Activated CD8-positive, alpha-beta T cell treated with anti-CD3 and anti-CD28 coated beads for 36 hours (primary cell): ENCODE data around the gene FAM240A. TPM values are rescaled to one million over a fixed set of nuclear protein-coding genes. Genes with fewer than 3 reads are reported as not detected.
A peak's percentile ranks its signal among the peaks of the same experiment; 100 is the strongest.

Source experiments
- ATAC-seq: fragments of 200-7000 bp; cut with Tn5 transposase; one replicate; pipeline ENCODE4 v1.10.0; 2021; ENCODE audit warnings: mild to moderate bottlenecking, moderate library complexity
- CTCF ChIA-PET: fragments of 350-600 bp; sonication (Branson Sonifier 250); formaldehyde crosslinking; loops from one replicate; lab custom pipeline; 2021; ENCODE audit warnings: antibody characterized with exemption; lab: Charles Lee
- POLR2A ChIA-PET: fragments of 350-600 bp; sonication (Branson Sonifier 250); formaldehyde crosslinking; loops from one replicate; lab custom pipeline; 2021; ENCODE audit warnings: antibody characterized with exemption; lab: Charles Lee
- DNase-seq: peaks from one replicate; pipeline ENCODE4 v3.0.0-alpha.2; 2020
- H3K27ac Mint-ChIP-seq: one replicate; pipeline ENCODE4 v1.8.0; 2021; ENCODE audit warnings: mild to moderate bottlenecking, mixed read lengths
- H3K27me3 Mint-ChIP-seq: one replicate; pipeline ENCODE4 v1.8.0; 2021; ENCODE audit warnings: mixed read lengths
- H3K36me3 Mint-ChIP-seq: one replicate; pipeline ENCODE4 v1.8.0; 2021; ENCODE audit warnings: low read depth, mixed read lengths
- H3K4me1 Mint-ChIP-seq: one replicate; pipeline ENCODE4 v1.8.0; 2021; ENCODE audit warnings: low read depth, mixed read lengths
- H3K4me3 Mint-ChIP-seq: one replicate; pipeline ENCODE4 v1.8.0; 2021; ENCODE audit warnings: mild to moderate bottlenecking, moderate library complexity, mixed read lengths
- H3K9me3 Mint-ChIP-seq: one replicate; pipeline ENCODE4 v1.8.0; 2021; ENCODE audit warnings: mixed read lengths
- CTCF ChIP-seq: fragments of 200-600 bp; IDR thresholded peaks from one replicate; pipeline ENCODE4 v1.8.0; 2022; ENCODE audit warnings: antibody characterized with exemption, mild to moderate bottlenecking
- intact Hi-C: fragments of 100-400 bp; cut with micrococcal nuclease; formaldehyde crosslinking; loops from one replicate; pipeline ENCODE4 v1.10.0; 2022
- total RNA-seq, 2 experiments: library from RNA; stranded (reverse); gene quantifications; one replicate each; pipeline ENCODE4 v1.2.3, GENCODE V29; 2021

FAM240A gene
- total RNA-seq, 2 experiments from 2014 or later, result not detected

- no peaks in the 10 kb centered on the region for H3K36me3 Mint-ChIP-seq
- no peak overlapping the region for H3K27ac Mint-ChIP-seq
- H3K27me3 Mint-ChIP-seq, result no peaks in the 10 kb centered on the region
- DNase-seq, result peak; percentile 85
- peak overlapping the region; percentile 48 for H3K4me3 Mint-ChIP-seq
- H3K9me3 Mint-ChIP-seq, result no peaks in the 10 kb centered on the region
- CTCF ChIA-PET, result interaction anchor here (0.6 to 12.2 kb wide), 39 partner anchors 10 to 792 kb away, joined by 3 to 254 read pairs (median 4); partner anchors contain the start of genes ALS2CL, CCR5AS, CCRL2 and LRRC2
- peak; percentile 100 for ATAC-seq
- peaks cover 13% of the 10 kb centered on the region for H3K4me1 Mint-ChIP-seq
- POLR2A ChIA-PET, result interaction anchor here (0.9 to 1.5 kb wide), 2 partner anchors 12 to 141 kb away, joined by 3 to 5 read pairs; no protein-coding TSS in a partner anchor
- intact Hi-C loops, result loop anchor here (2.0 kb wide), 1 partner anchor 141 kb away; no protein-coding TSS in a partner anchor
- peak; percentile 99 for TF ChIP-seq CTCF
These were observed 17.5 kb downstream of the FAM240A start for GRCh38 chr3:46629551-46630517.

GRCh38 chr3:46632792-46633191 is 20.5 kb downstream of the FAM240A start:
- DNase-seq (no peak), ATAC-seq (no peak)
- no peaks in the 10 kb centered on the region for H3K36me3 Mint-ChIP-seq
- POLR2A ChIA-PET, result no interaction called here
- H3K4me3 Mint-ChIP-seq, result no peak overlapping the region
- no peaks in the 10 kb centered on the region for H3K9me3 Mint-ChIP-seq
- H3K27ac Mint-ChIP-seq, result no peak overlapping the region
- CTCF ChIA-PET, result interaction anchor here (12.2 kb wide), 1 partner anchor 146 kb away, joined by 254 read pairs; no protein-coding TSS in a partner anchor
- no peak for TF ChIP-seq CTCF
- intact Hi-C loops, result no loop called here
- no peaks in the 10 kb centered on the region for H3K27me3 Mint-ChIP-seq
- H3K4me1 Mint-ChIP-seq, result peaks cover 13% of the 10 kb centered on the region

GRCh38 chr3:46634856-46635255 is 22.5 kb downstream of the FAM240A start:
- ATAC-seq (no peak), DNase-seq (no peak)
- H3K27ac Mint-ChIP-seq, result no peak overlapping the region
- H3K36me3 Mint-ChIP-seq, result no peaks in the 10 kb centered on the region
- intact Hi-C loops, result no loop called here
- H3K4me1 Mint-ChIP-seq, result peaks cover 4% of the 10 kb centered on the region
- H3K9me3 Mint-ChIP-seq, result peaks cover 2% of the 10 kb centered on the region
- ChIA-PET CTCF (interaction anchor here (12.2 kb wide), 1 partner anchor 148 kb away, joined by 254 read pairs; no protein-coding TSS in a partner anchor), POLR2A (no interaction called here)
- H3K27me3 Mint-ChIP-seq, result no peaks in the 10 kb centered on the region
- TF ChIP-seq CTCF, result no peak
- no peak overlapping the region for H3K4me3 Mint-ChIP-seq

GRCh38 chr3:46639221-46639620 is 26.9 kb downstream of the FAM240A start:
- Mint-ChIP-seq H3K9me3 (peaks cover 14% of the 10 kb centered on the region), H3K27ac (no peak overlapping the region), H3K4me1 (no peaks in the 10 kb centered on the region), H3K4me3 (no peak overlapping the region), H3K27me3 (peaks cover 5% of the 10 kb centered on the region), H3K36me3 (no peaks in the 10 kb centered on the region)
- intact Hi-C loops, result no loop called here
- ATAC-seq, result no peak
- POLR2A ChIA-PET, result interaction anchor here (1.7 kb wide), 1 partner anchor 11 kb away, joined by 5 read pairs; no protein-coding TSS in a partner anchor
- TF ChIP-seq CTCF, result no peak
- CTCF ChIA-PET, result interaction anchor here (0.9 to 4.4 kb wide), 3 partner anchors 10 to 151 kb away, joined by 3 to 21 read pairs (median 4); no protein-coding TSS in a partner anchor
- no peak for DNase-seq
